Neural progenitor cell (in vitro differentiated cells): ENCODE results near the gene KIF5B. TPM values are rescaled to one million over a fixed set of nuclear protein-coding genes. Genes with fewer than 3 reads are reported as not detected.
"Not testable (repeated sequence)": the region's sequence is repeated elsewhere in the genome, so short reads cannot be mapped to it uniquely, and the experiment has no call there.

Experiments
- DNase-seq: peaks from one replicate; pipeline ENCODE4 v3.0.0-alpha.2; 2016; ENCODE audit warnings: low spot score
- H2AFZ ChIP-seq: fragments of 200-600 bp; sonication (generic); replicated peaks from 2 replicates; pipeline ENCODE4 v1.6.1; 2016; ENCODE audit warnings: antibody characterized with exemption
- H3F3A ChIP-seq: fragments of 200-600 bp; sonication (generic); 2 replicates; pipeline ENCODE4 v1.6.1; 2016; ENCODE audit warnings: antibody characterized with exemption, low read depth
- H3K27ac ChIP-seq: fragments of 200-600 bp; sonication (generic); 2 replicates; pipeline ENCODE4 v1.5.1; 2016; ENCODE audit warnings: mild to moderate bottlenecking
- H3K27me3 ChIP-seq: fragments of 200-600 bp; sonication (generic); 2 replicates; pipeline ENCODE4 v1.6.1; 2016; ENCODE audit warnings: mild to moderate bottlenecking, moderate library complexity
- H3K36me3 ChIP-seq: fragments of 200-600 bp; sonication (generic); 2 replicates; pipeline ENCODE4 v1.5.1; 2016
- H3K4me1 ChIP-seq: fragments of 200-600 bp; sonication (generic); 2 replicates; pipeline ENCODE4 v1.6.1; 2016; ENCODE audit warnings: mixed run types
- H3K4me2 ChIP-seq: fragments of 200-600 bp; sonication (generic); 2 replicates; pipeline ENCODE4 v1.6.1; 2016
- H3K4me3 ChIP-seq: fragments of 200-600 bp; sonication (generic); 2 replicates; pipeline ENCODE4 v1.5.1; 2016
- H3K79me2 ChIP-seq: fragments of 200-600 bp; sonication (generic); 2 replicates; pipeline ENCODE4 v1.6.1; 2016; ENCODE audit warnings: low read depth
- H3K9ac ChIP-seq: fragments of 200-600 bp; sonication (generic); 2 replicates; pipeline ENCODE4 v1.6.1; 2016
- H3K9me3 ChIP-seq: fragments of 200-600 bp; sonication (generic); 2 replicates; pipeline ENCODE4 v1.5.1; 2016; ENCODE audit warnings: low read depth
- H4K20me1 ChIP-seq: fragments of 200-600 bp; sonication (generic); 2 replicates; pipeline ENCODE4 v1.6.1; 2016; ENCODE audit warnings: low read depth
- H3K27ac Mint-ChIP-seq: 3 replicates; pipeline ENCODE4 v1.8.0; 2021; ENCODE audit warnings: mixed read lengths
- H3K27me3 Mint-ChIP-seq: 2 replicates; pipeline ENCODE4 v1.8.0; 2022; ENCODE audit warnings: low read depth, mild to moderate bottlenecking, inconsistent platforms, moderate library complexity, mixed read lengths; ENCODE audit not compliant: insufficient read depth
- H3K36me3 Mint-ChIP-seq: 3 replicates; pipeline ENCODE4 v1.8.0; 2021; ENCODE audit warnings: mixed read lengths
- H3K4me1 Mint-ChIP-seq: 3 replicates; pipeline ENCODE4 v1.8.0; 2021; ENCODE audit warnings: mixed read lengths
- H3K4me3 Mint-ChIP-seq: 3 replicates; pipeline ENCODE4 v1.8.0; 2021; ENCODE audit warnings: mild to moderate bottlenecking, moderate library complexity, mixed read lengths
- H3K9me3 Mint-ChIP-seq: 3 replicates; pipeline ENCODE4 v1.8.0; 2020; ENCODE audit warnings: mixed read lengths
- CTCF ChIP-seq: fragments of 200-600 bp; sonication (generic); IDR thresholded peaks from 2 replicates; pipeline ENCODE4 v1.5.1; 2017; ENCODE audit warnings: antibody characterized with exemption, mild to moderate bottlenecking
- EZH2 ChIP-seq: fragments of 200-600 bp; sonication (generic); IDR thresholded peaks from 2 replicates; pipeline ENCODE4 v1.6.1; 2017; ENCODE audit warnings: antibody characterized with exemption, mild to moderate bottlenecking, moderate library complexity
- EZH2phosphoT487 ChIP-seq: fragments of 200-600 bp; sonication (generic); IDR thresholded peaks from 2 replicates; pipeline ENCODE4 v1.6.1; 2017; ENCODE audit warnings: antibody characterized with exemption
- total RNA-seq: library from RNA; depleted of rRNA; stranded (reverse); fragments of >200 nt; gene quantifications from 2 replicates; pipeline ENCODE4 v1.2.3, GENCODE V29; 2015; ENCODE audit warnings: low replicate concordance

Gene KIF5B
- total RNA-seq, 1 donor from 2014 or later, result 131 TPM

GRCh38 chr10:31990937-31991336, 65.3 kb downstream of the KIF5B start:
- H3F3A ChIP-seq, result no peaks in the 10 kb centered on the region
- no peak overlapping the region for H2AFZ ChIP-seq
- TF ChIP-seq EZH2 (no peak), EZH2phosphoT487 (no peak), CTCF (no peak)
- no peaks in the 10 kb centered on the region for H3K36me3 ChIP-seq
- no peaks in the 10 kb centered on the region for H4K20me1 ChIP-seq
- no peak for DNase-seq
- H3K4me1 Mint-ChIP-seq, result no peaks in the 10 kb centered on the region
- no peak overlapping the region for H3K4me3 Mint-ChIP-seq
- no peak overlapping the region for H3K4me3 ChIP-seq
- no peaks in the 10 kb centered on the region for H3K79me2 ChIP-seq
- no peaks in the 10 kb centered on the region for H3K4me1 ChIP-seq
- peaks cover 3% of the 10 kb centered on the region for H3K9me3 ChIP-seq
- no peaks in the 10 kb centered on the region for H3K36me3 Mint-ChIP-seq
- no peak overlapping the region for H3K9ac ChIP-seq
- H3K27ac Mint-ChIP-seq, result no peak overlapping the region
- no peak overlapping the region for H3K27ac ChIP-seq
- H3K27me3 ChIP-seq, result no peaks in the 10 kb centered on the region
- peaks cover 5% of the 10 kb centered on the region for H3K9me3 Mint-ChIP-seq
- H3K27me3 Mint-ChIP-seq, result no peaks in the 10 kb centered on the region
- H3K4me2 ChIP-seq, result no peak overlapping the region

DNA sequence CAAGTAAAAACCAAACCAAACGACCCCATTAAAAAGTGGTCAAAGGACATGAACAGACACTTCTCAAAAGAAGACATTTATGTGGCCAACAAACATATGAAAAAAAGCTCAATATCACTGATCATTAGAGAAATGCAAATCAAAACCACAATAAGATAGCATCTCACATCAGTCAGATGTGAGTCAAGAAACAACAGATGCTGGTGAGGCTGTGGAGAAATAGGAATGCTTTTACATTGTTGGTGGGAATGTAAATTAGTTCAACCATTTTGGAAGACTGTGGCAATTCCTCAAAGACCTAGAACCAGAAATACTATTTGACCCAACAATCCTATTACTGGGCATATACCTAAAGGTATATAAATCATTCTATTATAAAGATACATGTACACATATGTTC, 68.4 kb downstream of the KIF5B start:
- not testable (repeated sequence) for H3K4me3 ChIP-seq

DNA sequence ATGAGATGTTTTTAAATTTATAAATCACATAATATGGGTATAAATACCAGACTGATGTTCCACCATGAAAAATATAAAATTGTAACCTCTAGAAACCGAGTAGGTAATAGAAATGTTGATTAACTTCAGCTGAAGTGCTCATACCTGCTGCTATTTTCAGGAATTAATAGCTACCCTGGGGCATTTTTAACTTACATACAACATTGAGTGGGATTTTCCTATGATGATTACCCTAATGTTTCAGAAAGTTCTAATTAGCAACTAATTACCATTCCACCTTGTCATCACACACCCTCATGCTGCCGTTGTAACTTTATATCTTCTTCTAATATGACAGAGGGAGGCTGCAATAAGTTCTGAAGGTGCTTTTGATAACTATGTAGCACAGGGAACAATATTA, 74.1 kb downstream of the KIF5B start:
- DNase-seq, result no peak
- Mint-ChIP-seq H3K36me3 (no peaks in the 10 kb centered on the region), H3K4me1 (peaks cover 3% of the 10 kb centered on the region), H3K27ac (no peak overlapping the region), H3K27me3 (peaks cover 2% of the 10 kb centered on the region), H3K9me3 (peaks cover 16% of the 10 kb centered on the region), H3K4me3 (no peak overlapping the region)
- Histone ChIP-seq H4K20me1 (no peaks in the 10 kb centered on the region), H3K79me2 (no peaks in the 10 kb centered on the region), H3K4me3 (no peak overlapping the region), H3K4me2 (no peak overlapping the region), H3K27me3 (no peaks in the 10 kb centered on the region), H3K36me3 (no peaks in the 10 kb centered on the region), H3K9me3 (no peaks in the 10 kb centered on the region), H3K27ac (no peak overlapping the region), H3K9ac (no peak overlapping the region), H3F3A (no peaks in the 10 kb centered on the region), H3K4me1 (no peaks in the 10 kb centered on the region), H2AFZ (no peak overlapping the region)
- TF ChIP-seq CTCF (no peak), EZH2phosphoT487 (no peak), EZH2 (no peak)

More for the DNA sequence above, 68.4 kb downstream of the KIF5B start:
- not testable (repeated sequence) for H2AFZ ChIP-seq, H3K36me3 ChIP-seq, H3K27ac Mint-ChIP-seq, H3K4me2 ChIP-seq, H3K9me3 ChIP-seq, H3K9me3 Mint-ChIP-seq, H3K4me1 Mint-ChIP-seq, H3K27ac ChIP-seq, H4K20me1 ChIP-seq, H3K27me3 Mint-ChIP-seq, H3K27me3 ChIP-seq, H3F3A ChIP-seq, H3K4me1 ChIP-seq, H3K4me3 Mint-ChIP-seq, DNase-seq, H3K36me3 Mint-ChIP-seq, H3K79me2 ChIP-seq, H3K9ac ChIP-seq

GRCh38 chr10:31980471-31980870, 75.8 kb downstream of the KIF5B start:
- Histone ChIP-seq H3K9me3 (no peaks in the 10 kb centered on the region), H3K79me2 (no peaks in the 10 kb centered on the region), H3K27me3 (no peaks in the 10 kb centered on the region), H3K4me1 (peaks cover 3% of the 10 kb centered on the region), H3K4me2 (no peak overlapping the region), H3F3A (no peaks in the 10 kb centered on the region), H3K4me3 (no peak overlapping the region), H2AFZ (no peak overlapping the region), H4K20me1 (no peaks in the 10 kb centered on the region), H3K9ac (no peak overlapping the region), H3K27ac (no peak overlapping the region), H3K36me3 (no peaks in the 10 kb centered on the region)
- DNase-seq, result no peak
- peaks cover 4% of the 10 kb centered on the region for H3K36me3 Mint-ChIP-seq
- TF ChIP-seq CTCF (no peak), EZH2 (no peak), EZH2phosphoT487 (no peak)
- H3K27me3 Mint-ChIP-seq, result peaks cover 2% of the 10 kb centered on the region
- H3K4me1 Mint-ChIP-seq, result peaks cover 5% of the 10 kb centered on the region
- H3K27ac Mint-ChIP-seq, result no peak overlapping the region
- H3K4me3 Mint-ChIP-seq, result no peak overlapping the region
- H3K9me3 Mint-ChIP-seq, result peaks cover 16% of the 10 kb centered on the region

- peaks cover 10% of the 10 kb centered on the region for H3K4me1 Mint-ChIP-seq
- not testable (repeated sequence) for DNase-seq, H2AFZ ChIP-seq, H3K79me2 ChIP-seq, H3K36me3 Mint-ChIP-seq, H3K9me3 ChIP-seq, H3F3A ChIP-seq, H3K27me3 ChIP-seq, H3K4me2 ChIP-seq, H3K4me3 ChIP-seq, H3K27ac ChIP-seq, H3K9ac ChIP-seq, H3K4me3 Mint-ChIP-seq, H3K27ac Mint-ChIP-seq, H3K27me3 Mint-ChIP-seq, H3K36me3 ChIP-seq, H3K4me1 ChIP-seq, H4K20me1 ChIP-seq
- H3K9me3 Mint-ChIP-seq, result peaks cover 16% of the 10 kb centered on the region
These were observed 77.2 kb downstream of the KIF5B start for GRCh38 chr10:31979071-31979470.
